HG03175 (cell line): Measurements from ENCODE around the gene LY6G6F.
A peak's percentile ranks its signal among the peaks of the same experiment; 100 is the strongest.

Source experiments
- ATAC-seq: cut with Tn5 transposase; IDR thresholded peaks from one replicate; pipeline ENCODE4 v1.9.1; 2021; ENCODE audit warnings: mild to moderate bottlenecking, moderate library complexity; ENCODE audit not compliant: unreplicated experiment

LY6G6F gene

GRCh38 chr6:31676322-31676903 lies 30.3 kb upstream of the LY6G6F start:
- no peak for ATAC-seq

GRCh38 chr6:31676904-31677303 lies 29.8 kb upstream of the LY6G6F start:
- ATAC-seq: no peak

- no peak for ATAC-seq
These were observed 28.7 kb upstream of the LY6G6F start for GRCh38 chr6:31677955-31678354.

GRCh38 chr6:31680226-31681134 lies 26.2 kb upstream of the LY6G6F start, which contains the start of gene LY6G5C:
Gene LY6G5C (minus strand): TSS chr6:31681067. CDS start chr6:31680373, 694 bp downstream.
- peak; percentile 41 for ATAC-seq

GRCh38 chr6:31681135-31681671 lies 25.5 kb upstream of the LY6G6F start:
- ATAC-seq: peak; percentile 31

GRCh38 chr6:31683591-31683990 lies 23.1 kb upstream of the LY6G6F start:
- no peak for ATAC-seq

- ATAC-seq: no peak
These were observed 20.2 kb upstream of the LY6G6F start for GRCh38 chr6:31686483-31686882.

- no peak for ATAC-seq
These were observed 19.3 kb upstream of the LY6G6F start for GRCh38 chr6:31687321-31687720.

- no peak for ATAC-seq
These were observed 18.6 kb upstream of the LY6G6F start for GRCh38 chr6:31687860-31688693.

GRCh38 chr6:31689249-31690110 lies 17.2 kb upstream of the LY6G6F start:
- ATAC-seq: no peak

GRCh38 chr6:31690231-31691077 lies 16.2 kb upstream of the LY6G6F start:
- no peak for ATAC-seq

GRCh38 chr6:31691078-31691463 lies 15.6 kb upstream of the LY6G6F start:
- ATAC-seq: no peak

GRCh38 chr6:31691564-31692108 lies 15.0 kb upstream of the LY6G6F start:
- no peak for ATAC-seq

GRCh38 chr6:31692353-31692752 lies 14.3 kb upstream of the LY6G6F start:
- ATAC-seq: no peak

- ATAC-seq: no peak
These were observed 13.8 kb upstream of the LY6G6F start for GRCh38 chr6:31692886-31693285.

GRCh38 chr6:31693535-31693934 lies 13.1 kb upstream of the LY6G6F start:
- no peak for ATAC-seq

- no peak for ATAC-seq
These were observed 9.1 kb upstream of the LY6G6F start for GRCh38 chr6:31697555-31697954.

- no peak for ATAC-seq
These were observed 5.8 kb upstream of the LY6G6F start for GRCh38 chr6:31700740-31701401.
